ENCODE data around the gene SORCS2. TPM values are rescaled to one million over a fixed set of nuclear protein-coding genes. Genes with fewer than 3 reads are reported as not detected.

SORCS2 gene
- total and polyA plus RNA-seq, 2 of the 13 experiments (the other 11 are each of a cell fraction or from before 2014, with no cell fraction given): 0.82 to 1.0 TPM

DNA sequence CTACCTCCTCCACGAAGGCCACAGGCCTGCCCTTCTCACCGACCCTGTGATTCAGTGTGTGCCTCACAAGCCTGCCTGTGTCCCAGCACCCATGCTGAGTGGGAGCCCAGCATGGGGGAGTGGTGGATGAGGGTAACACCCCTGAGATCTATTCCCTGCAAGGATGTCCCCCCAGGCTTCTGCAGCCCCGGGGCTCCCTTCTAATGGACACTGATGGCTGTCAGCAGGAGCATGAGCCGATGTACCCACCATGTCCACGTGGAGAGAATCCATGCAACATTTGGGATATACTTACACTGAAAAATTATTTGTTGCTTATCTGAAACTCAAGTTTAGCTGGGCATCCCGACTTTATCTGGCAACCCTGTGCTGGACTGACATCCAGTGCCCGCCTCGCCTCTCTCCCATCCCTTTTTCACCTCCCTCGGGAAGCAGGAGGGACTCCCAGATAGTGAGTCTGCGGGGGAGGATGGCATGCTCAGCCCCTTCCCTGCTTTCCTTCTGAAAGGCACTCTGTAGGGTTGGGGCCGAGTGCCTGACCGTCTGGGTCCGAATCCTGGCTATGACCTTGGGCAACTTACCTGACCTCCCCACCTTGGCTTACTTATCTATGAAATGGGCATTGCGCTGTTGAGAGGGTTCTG lies 46.9 kb upstream of the SORCS2 start:
- no peak for FAIRE-seq
- intact Hi-C loops (cut with micrococcal nuclease; ENCODE audit: unreplicated experiment): no loop called here

DNA sequence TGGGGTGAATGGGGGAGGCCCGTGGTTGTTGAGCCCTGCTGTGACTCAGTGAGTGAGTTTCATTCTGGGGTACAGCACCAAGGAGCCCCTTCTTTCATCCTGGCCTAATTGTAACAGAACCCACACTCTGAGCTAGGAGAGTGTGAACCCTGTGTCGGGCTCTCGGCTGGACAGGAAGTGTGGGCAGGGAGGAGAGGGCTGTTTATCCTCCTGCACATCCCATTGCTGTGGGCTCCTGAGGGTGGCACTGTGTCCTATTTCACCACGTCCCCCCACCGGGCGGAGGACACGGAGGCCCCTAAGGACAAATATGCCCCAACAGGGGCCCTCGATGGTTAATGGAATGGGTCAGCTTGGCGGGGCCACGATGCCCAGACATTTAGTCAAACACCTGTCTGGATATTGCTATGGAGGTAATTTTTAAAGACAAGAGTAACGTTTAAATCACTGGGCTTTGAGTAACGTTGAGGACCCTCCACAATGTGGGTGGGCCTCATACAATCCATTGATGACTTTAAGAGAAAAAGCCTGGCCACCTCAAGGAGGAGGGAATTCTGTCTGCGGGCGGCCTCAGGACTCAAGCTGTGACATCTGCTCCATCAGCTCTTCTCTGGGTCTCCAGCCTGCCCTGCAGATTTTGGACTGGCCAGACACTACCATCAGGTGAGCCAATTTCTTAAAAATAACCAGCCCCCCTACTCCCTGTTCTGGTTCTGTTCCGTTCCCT lies 46.1 kb upstream of the SORCS2 start:
- H2AFZ ChIP-seq (ENCODE audit: low read length): no peak overlapping the region
- FAIRE-seq: no peak
- H3K36me3 ChIP-seq (replicated peaks in 1 of 2; ENCODE audit: control insufficient read depth in 1 of 2, insufficient read depth in 2 of 2, low read length in 2 of 2): no peaks in the 10 kb centered on the region
- ChIA-PET CTCF (ENCODE audit: low intra/inter-chr PET ratio, low total read pairs) (no interaction called here), POLR2A (no interaction called here)
- intact Hi-C loops (cut with micrococcal nuclease; ENCODE audit: unreplicated experiment) (no loop called here), in situ Hi-C loops (cut with HindIII; ENCODE audit: extremely low pct_ligation_motif_present, low pct_unique_long_range_greater_than_20kb) (no loop called here)
- peaks cover 23% of the 10 kb centered on the region for H3K4me1 ChIP-seq (ENCODE audit: insufficient read depth, low read length)
- H3K9me3 ChIP-seq (ENCODE audit: low read length): no peaks in the 10 kb centered on the region
- H3K79me2 ChIP-seq (ENCODE audit: insufficient read depth, low read length): no peaks in the 10 kb centered on the region
- no peaks in the 10 kb centered on the region for H4K20me1 ChIP-seq (ENCODE audit: insufficient read depth, low read length)
- ATAC-seq: peak; percentile 56
- no peak overlapping the region for H3K9ac ChIP-seq (ENCODE audit: insufficient read depth, low read depth, low read length)
- H3K27ac ChIP-seq (ENCODE audit: extremely low read length, insufficient read depth, low read length): no peak overlapping the region
- peak overlapping the region; percentile 18; the same call in 1 of the 2 replicates for H3K4me2 ChIP-seq (ENCODE audit: low read depth, low read length)
- no peak overlapping the region for H3K4me3 ChIP-seq (replicated peaks in 1 of 3; ENCODE audit: insufficient read depth in 1 of 3, low read depth in 2 of 3, low read length in 3 of 3)
- no TSS peak for BruUV-seq (replicated peaks)
- no peak for DNase-seq (ENCODE audit: low spot score)
- H3K27me3 ChIP-seq (ENCODE audit: control insufficient read depth in 1 of 2, insufficient read depth in 2 of 2, low read length in 2 of 2): peaks cover 6 to 63% of the 10 kb centered on the region in 2 experiments
- TF ChIP-seq HMGXB4 (CRISPR knock-in tag; IDR thresholded peaks at IDR 0.05; ENCODE audit: borderline replicate concordance in 1 of 2, low read depth in 1 of 2) (no peak), RBM39 (IDR thresholded peaks at IDR 0.05; ENCODE audit: low read depth, low read length, poor library complexity, severe bottlenecking) (no peak), CBX1 (IDR thresholded peaks at IDR 0.05; ENCODE audit: low read depth) (no peak)
- TF ChIP-seq, protein P1, sequence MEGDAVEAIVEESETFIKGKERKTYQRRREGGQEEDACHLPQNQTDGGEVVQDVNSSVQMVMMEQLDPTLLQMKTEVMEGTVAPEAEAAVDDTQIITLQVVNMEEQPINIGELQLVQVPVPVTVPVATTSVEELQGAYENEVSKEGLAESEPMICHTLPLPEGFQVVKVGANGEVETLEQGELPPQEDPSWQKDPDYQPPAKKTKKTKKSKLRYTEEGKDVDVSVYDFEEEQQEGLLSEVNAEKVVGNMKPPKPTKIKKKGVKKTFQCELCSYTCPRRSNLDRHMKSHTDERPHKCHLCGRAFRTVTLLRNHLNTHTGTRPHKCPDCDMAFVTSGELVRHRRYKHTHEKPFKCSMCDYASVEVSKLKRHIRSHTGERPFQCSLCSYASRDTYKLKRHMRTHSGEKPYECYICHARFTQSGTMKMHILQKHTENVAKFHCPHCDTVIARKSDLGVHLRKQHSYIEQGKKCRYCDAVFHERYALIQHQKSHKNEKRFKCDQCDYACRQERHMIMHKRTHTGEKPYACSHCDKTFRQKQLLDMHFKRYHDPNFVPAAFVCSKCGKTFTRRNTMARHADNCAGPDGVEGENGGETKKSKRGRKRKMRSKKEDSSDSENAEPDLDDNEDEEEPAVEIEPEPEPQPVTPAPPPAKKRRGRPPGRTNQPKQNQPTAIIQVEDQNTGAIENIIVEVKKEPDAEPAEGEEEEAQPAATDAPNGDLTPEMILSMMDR (CRISPR knock-in tag; IDR thresholded peaks at IDR 0.05): peak; percentile 34
- TF ChIP-seq, protein P2, sequence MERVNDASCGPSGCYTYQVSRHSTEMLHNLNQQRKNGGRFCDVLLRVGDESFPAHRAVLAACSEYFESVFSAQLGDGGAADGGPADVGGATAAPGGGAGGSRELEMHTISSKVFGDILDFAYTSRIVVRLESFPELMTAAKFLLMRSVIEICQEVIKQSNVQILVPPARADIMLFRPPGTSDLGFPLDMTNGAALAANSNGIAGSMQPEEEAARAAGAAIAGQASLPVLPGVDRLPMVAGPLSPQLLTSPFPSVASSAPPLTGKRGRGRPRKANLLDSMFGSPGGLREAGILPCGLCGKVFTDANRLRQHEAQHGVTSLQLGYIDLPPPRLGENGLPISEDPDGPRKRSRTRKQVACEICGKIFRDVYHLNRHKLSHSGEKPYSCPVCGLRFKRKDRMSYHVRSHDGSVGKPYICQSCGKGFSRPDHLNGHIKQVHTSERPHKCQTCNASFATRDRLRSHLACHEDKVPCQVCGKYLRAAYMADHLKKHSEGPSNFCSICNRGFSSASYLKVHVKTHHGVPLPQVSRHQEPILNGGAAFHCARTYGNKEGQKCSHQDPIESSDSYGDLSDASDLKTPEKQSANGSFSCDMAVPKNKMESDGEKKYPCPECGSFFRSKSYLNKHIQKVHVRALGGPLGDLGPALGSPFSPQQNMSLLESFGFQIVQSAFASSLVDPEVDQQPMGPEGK (CRISPR knock-in tag; IDR thresholded peaks at IDR 0.05): peak; percentile 15; the same call in 1 of the 2 replicates
- WGBS (ENCODE audit: low lambda C conversion rate): 5% methylated on average over 10 of the region's 15 CpGs

More for the DNA sequence above, 46.9 kb upstream of the SORCS2 start:
- DNase-seq (ENCODE audit: low spot score): no peak
- H3K9me3 ChIP-seq (ENCODE audit: low read length): no peaks in the 10 kb centered on the region
- 41% methylated on average over 12 of the region's 14 CpGs for WGBS (ENCODE audit: low lambda C conversion rate)
- no peaks in the 10 kb centered on the region for H4K20me1 ChIP-seq (ENCODE audit: insufficient read depth, low read length)
- peaks cover 14% of the 10 kb centered on the region for H3K4me1 ChIP-seq (ENCODE audit: insufficient read depth, low read length)
- no TSS peak for BruUV-seq (replicated peaks)
- TF ChIP-seq RFXANK (CRISPR knock-in tag; IDR thresholded peaks at IDR 0.05) (no peak), ZNF629 (CRISPR knock-in tag; conservative IDR thresholded peaks at IDR 0.05) (peak; percentile 66)
- TF ChIP-seq, protein P3, sequence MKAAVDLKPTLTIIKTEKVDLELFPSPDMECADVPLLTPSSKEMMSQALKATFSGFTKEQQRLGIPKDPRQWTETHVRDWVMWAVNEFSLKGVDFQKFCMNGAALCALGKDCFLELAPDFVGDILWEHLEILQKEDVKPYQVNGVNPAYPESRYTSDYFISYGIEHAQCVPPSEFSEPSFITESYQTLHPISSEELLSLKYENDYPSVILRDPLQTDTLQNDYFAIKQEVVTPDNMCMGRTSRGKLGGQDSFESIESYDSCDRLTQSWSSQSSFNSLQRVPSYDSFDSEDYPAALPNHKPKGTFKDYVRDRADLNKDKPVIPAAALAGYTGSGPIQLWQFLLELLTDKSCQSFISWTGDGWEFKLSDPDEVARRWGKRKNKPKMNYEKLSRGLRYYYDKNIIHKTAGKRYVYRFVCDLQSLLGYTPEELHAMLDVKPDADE (CRISPR knock-in tag; IDR thresholded peaks at IDR 0.05): no peak
- no peak for ATAC-seq
- in situ Hi-C loops (cut with HindIII; ENCODE audit: extremely low pct_ligation_motif_present, low pct_unique_long_range_greater_than_20kb): no loop called here
- H3K27ac ChIP-seq (ENCODE audit: extremely low read length, insufficient read depth, low read length): no peak overlapping the region
- no peaks in the 10 kb centered on the region for H3K79me2 ChIP-seq (ENCODE audit: insufficient read depth, low read length)
- H3K9ac ChIP-seq (ENCODE audit: insufficient read depth, low read depth, low read length): no peak overlapping the region
- POLR2A ChIA-PET: no interaction called here
- H3K4me3 ChIP-seq (replicated peaks in 1 of 3; ENCODE audit: insufficient read depth in 1 of 3, low read depth in 2 of 3, low read length in 3 of 3): no peak overlapping the region
- H3K36me3 ChIP-seq (replicated peaks in 1 of 2; ENCODE audit: control insufficient read depth in 1 of 2, insufficient read depth in 2 of 2, low read length in 2 of 2): no peaks in the 10 kb centered on the region
- H2AFZ ChIP-seq (ENCODE audit: low read length): no peak overlapping the region
- no peak overlapping the region for H3K4me2 ChIP-seq (ENCODE audit: low read depth, low read length)
- H3K27me3 ChIP-seq (ENCODE audit: control insufficient read depth in 1 of 2, insufficient read depth in 2 of 2, low read length in 2 of 2): peaks cover 6 to 58% of the 10 kb centered on the region in 2 experiments
- CTCF ChIA-PET (ENCODE audit: low intra/inter-chr PET ratio, low total read pairs): no interaction called here
